ENCODE results near the gene SH3BGR. TPM values are rescaled to one million over a fixed set of nuclear protein-coding genes. Genes with fewer than 3 reads are reported as not detected.

SH3BGR gene
- total RNA-seq, 4 donors from 2014 or later, result 92.9 to 182 (median 149) TPM

- intact Hi-C loops (cut with DNase I; ENCODE audit: low total_unique reads), result no loop called here
- ATAC-seq, result no peak
Observed at GRCh38 chr21:39529026-39529425, 77.3 kb downstream of the SH3BGR start.

GRCh38 chr21:39531064-39531463, 79.3 kb downstream of the SH3BGR start:
- Histone ChIP-seq H3K9me3 (no peaks in the 10 kb centered on the region), H3K4me1 (peaks cover 0 to 8% of the 10 kb centered on the region in 2 donors), H3K27me3 (no peaks in the 10 kb centered on the region), H3K27ac (no peak overlapping the region), H3K36me3 (no peaks in the 10 kb centered on the region), H3K4me3 (no peak overlapping the region)
- DNase-seq, result no peak
- TF ChIP-seq POLR2A (IDR thresholded peaks at IDR 0.05), result no peak
- TF ChIP-seq CTCF (IDR thresholded peaks at IDR 0.05 in 4 of 5, conservative IDR thresholded peaks at IDR 0.05 in 1 of 5), result no peak
- intact Hi-C loops (cut with DNase I; ENCODE audit: low total_unique reads) (no loop called here), in situ Hi-C loops (cut with MboI; ENCODE audit: low sequenced_read_pairs in 4 of 4) (loop anchor here in 1 of 4 donors (25.0 kb wide), 1 partner anchor 106 kb away; no protein-coding TSS in a partner anchor)
- no peak for ATAC-seq

More at GRCh38 chr21:39529026-39529425, 77.3 kb downstream of the SH3BGR start:
- in situ Hi-C loops (cut with MboI; ENCODE audit: low sequenced_read_pairs in 4 of 4), result loop anchor here in 1 of 4 donors (25.0 kb wide), 1 partner anchor 108 kb away; no protein-coding TSS in a partner anchor
- no peak for DNase-seq
- Histone ChIP-seq H3K4me3 (no peak overlapping the region), H3K9me3 (no peaks in the 10 kb centered on the region), H3K27ac (no peak overlapping the region), H3K27me3 (no peaks in the 10 kb centered on the region), H3K36me3 (no peaks in the 10 kb centered on the region), H3K4me1 (peaks cover 6 to 23% of the 10 kb centered on the region in 2 donors)
- TF ChIP-seq POLR2A (IDR thresholded peaks at IDR 0.05) (no peak), CTCF (IDR thresholded peaks at IDR 0.05 in 4 of 5, conservative IDR thresholded peaks at IDR 0.05 in 1 of 5) (no peak)

- intact Hi-C loops (cut with DNase I; ENCODE audit: low total_unique reads) (no loop called here), in situ Hi-C loops (cut with MboI; ENCODE audit: low sequenced_read_pairs in 4 of 4) (loop anchor here in 1 of 4 donors (25.0 kb wide), 1 partner anchor 105 kb away; no protein-coding TSS in a partner anchor)
- Histone ChIP-seq H3K27me3 (no peaks in the 10 kb centered on the region), H3K4me3 (no peak overlapping the region), H3K27ac (no peak overlapping the region), H3K36me3 (no peaks in the 10 kb centered on the region), H3K9me3 (no peaks in the 10 kb centered on the region), H3K4me1 (peaks cover 0 to 4% of the 10 kb centered on the region in 2 donors)
- DNase-seq, result no peak
- no peak for TF ChIP-seq POLR2A (IDR thresholded peaks at IDR 0.05)
- TF ChIP-seq CTCF (IDR thresholded peaks at IDR 0.05 in 4 of 5, conservative IDR thresholded peaks at IDR 0.05 in 1 of 5), result no peak
- no peak for ATAC-seq
Observed at GRCh38 chr21:39531840-39532239, 80.1 kb downstream of the SH3BGR start.

- no peaks in the 10 kb centered on the region for H3K27me3 ChIP-seq
- no peak overlapping the region for H3K4me3 ChIP-seq
- no peaks in the 10 kb centered on the region for H3K36me3 ChIP-seq
- H3K9me3 ChIP-seq, result no peaks in the 10 kb centered on the region
- no peaks in the 10 kb centered on the region for H3K4me1 ChIP-seq
- no peak overlapping the region for H3K27ac ChIP-seq
- intact Hi-C loops (cut with DNase I; ENCODE audit: low total_unique reads) (no loop called here), in situ Hi-C loops (cut with MboI; ENCODE audit: low sequenced_read_pairs in 4 of 4) (loop anchor here in 1 of 4 donors (25.0 kb wide), 1 partner anchor 104 kb away; no protein-coding TSS in a partner anchor)
- no peak for DNase-seq
- no peak for TF ChIP-seq POLR2A (IDR thresholded peaks at IDR 0.05)
- no peak for TF ChIP-seq CTCF (IDR thresholded peaks at IDR 0.05 in 4 of 5, conservative IDR thresholded peaks at IDR 0.05 in 1 of 5)
- ATAC-seq, result no peak
Observed at GRCh38 chr21:39533545-39534380, 82.0 kb downstream of the SH3BGR start.
